Rectal smooth muscle tissue (tissue), 1 donor: Measurements from ENCODE around the gene STRBP.
"Not testable (repeated sequence)": the region's sequence is repeated elsewhere in the genome, so short reads cannot be mapped to it uniquely, and the experiment has no call there.

ENCODE experiments used
- H3K27ac ChIP-seq: one replicate; pipeline ENCODE4 v1.7.0; 2013; ENCODE audit warnings: low read depth, low read length, inconsistent platforms
- H3K27me3 ChIP-seq: one replicate; pipeline ENCODE4 v1.7.0; 2013; ENCODE audit warnings: low read length; ENCODE audit not compliant: control insufficient read depth, insufficient read depth
- H3K36me3 ChIP-seq: one replicate; pipeline ENCODE4 v1.7.0; 2013; ENCODE audit warnings: low read length; ENCODE audit not compliant: control insufficient read depth, insufficient read depth
- H3K4me1 ChIP-seq: one replicate; pipeline ENCODE4 v1.7.0; 2013; ENCODE audit warnings: low read length; ENCODE audit not compliant: control insufficient read depth, insufficient read depth
- H3K4me3 ChIP-seq: one replicate; pipeline ENCODE4 v1.7.0; 2013; ENCODE audit warnings: low read length
- H3K9ac ChIP-seq: one replicate; pipeline ENCODE4 v1.7.0; 2013; ENCODE audit warnings: low read length

STRBP gene

GRCh38 chr9:123206065-123206464 lies 62.3 kb downstream of the STRBP start:
- Histone ChIP-seq H3K4me3 (no peak overlapping the region), H3K9ac (no peak overlapping the region), H3K27me3 (no peaks in the 10 kb centered on the region), H3K27ac (no peak overlapping the region), H3K4me1 (no peaks in the 10 kb centered on the region), H3K36me3 (no peaks in the 10 kb centered on the region)

- Histone ChIP-seq H3K36me3 (no peaks in the 10 kb centered on the region), H3K4me3 (no peak overlapping the region), H3K9ac (no peak overlapping the region), H3K4me1 (no peaks in the 10 kb centered on the region), H3K27ac (no peak overlapping the region), H3K27me3 (no peaks in the 10 kb centered on the region)
These were observed 67.3 kb downstream of the STRBP start for GRCh38 chr9:123201083-123201482.

GRCh38 chr9:123200469-123200868 lies 67.9 kb downstream of the STRBP start:
- H3K9ac ChIP-seq, H3K36me3 ChIP-seq, H3K4me3 ChIP-seq, H3K4me1 ChIP-seq, H3K27me3 ChIP-seq, H3K27ac ChIP-seq: not testable (repeated sequence)

GRCh38 chr9:123196124-123196523 lies 72.3 kb downstream of the STRBP start:
- H3K4me1 ChIP-seq, result no peaks in the 10 kb centered on the region
- H3K9ac ChIP-seq, result no peak overlapping the region
- no peak overlapping the region for H3K4me3 ChIP-seq
- no peak overlapping the region for H3K27ac ChIP-seq
- no peaks in the 10 kb centered on the region for H3K27me3 ChIP-seq
- H3K36me3 ChIP-seq, result no peaks in the 10 kb centered on the region

- Histone ChIP-seq H3K27me3 (no peaks in the 10 kb centered on the region), H3K9ac (no peak overlapping the region), H3K4me1 (no peaks in the 10 kb centered on the region), H3K4me3 (no peak overlapping the region), H3K36me3 (no peaks in the 10 kb centered on the region), H3K27ac (no peak overlapping the region)
These were observed 74.4 kb downstream of the STRBP start for GRCh38 chr9:123194023-123194422.

- H3K36me3 ChIP-seq, result no peaks in the 10 kb centered on the region
- no peaks in the 10 kb centered on the region for H3K4me1 ChIP-seq
- no peak overlapping the region for H3K27ac ChIP-seq
- no peak overlapping the region for H3K4me3 ChIP-seq
- no peak overlapping the region for H3K9ac ChIP-seq
- no peaks in the 10 kb centered on the region for H3K27me3 ChIP-seq
These were observed 76.7 kb downstream of the STRBP start for GRCh38 chr9:123191680-123192079.

- Histone ChIP-seq H3K27me3 (no peaks in the 10 kb centered on the region), H3K4me3 (no peak overlapping the region), H3K27ac (no peak overlapping the region), H3K36me3 (no peaks in the 10 kb centered on the region), H3K9ac (no peak overlapping the region), H3K4me1 (no peaks in the 10 kb centered on the region)
These were observed 77.1 kb downstream of the STRBP start for GRCh38 chr9:123191260-123191659.

- no peak overlapping the region for H3K27ac ChIP-seq
These were observed 81.3 kb downstream of the STRBP start for GRCh38 chr9:123187131-123187530.

GRCh38 chr9:123186029-123186428 lies 82.4 kb downstream of the STRBP start:
- not testable (repeated sequence) for H3K9ac ChIP-seq, H3K4me1 ChIP-seq, H3K36me3 ChIP-seq, H3K27ac ChIP-seq, H3K27me3 ChIP-seq, H3K4me3 ChIP-seq

More at GRCh38 chr9:123187131-123187530, 81.3 kb downstream of the STRBP start:
- Histone ChIP-seq H3K4me1 (no peaks in the 10 kb centered on the region), H3K9ac (no peak overlapping the region), H3K4me3 (no peak overlapping the region), H3K36me3 (no peaks in the 10 kb centered on the region), H3K27me3 (no peaks in the 10 kb centered on the region)

- H3K4me3 ChIP-seq, result no peak overlapping the region
- H3K36me3 ChIP-seq, result peaks cover 3% of the 10 kb centered on the region
- no peaks in the 10 kb centered on the region for H3K27me3 ChIP-seq
- H3K9ac ChIP-seq, result no peak overlapping the region
- H3K27ac ChIP-seq, result no peak overlapping the region
- no peaks in the 10 kb centered on the region for H3K4me1 ChIP-seq
These were observed 91.4 kb downstream of the STRBP start for GRCh38 chr9:123176949-123177348.

- H3K9ac ChIP-seq, result no peak overlapping the region
These were observed 92.3 kb downstream of the STRBP start for GRCh38 chr9:123175854-123176629.

GRCh38 chr9:123174887-123175518 lies 93.4 kb downstream of the STRBP start:
- H3K4me3 ChIP-seq, result no peak overlapping the region
- no peak overlapping the region for H3K27ac ChIP-seq
- H3K9ac ChIP-seq, result no peak overlapping the region

More at GRCh38 chr9:123175854-123176629, 92.3 kb downstream of the STRBP start:
- Histone ChIP-seq H3K4me3 (no peak overlapping the region), H3K36me3 (peaks cover 3% of the 10 kb centered on the region), H3K27me3 (no peaks in the 10 kb centered on the region), H3K4me1 (no peaks in the 10 kb centered on the region), H3K27ac (no peak overlapping the region)

GRCh38 chr9:123174079-123174478 lies 94.3 kb downstream of the STRBP start:
- Histone ChIP-seq H3K27me3 (no peaks in the 10 kb centered on the region), H3K9ac (no peak overlapping the region), H3K4me1 (no peaks in the 10 kb centered on the region), H3K36me3 (peaks cover 3% of the 10 kb centered on the region), H3K27ac (no peak overlapping the region), H3K4me3 (no peak overlapping the region)

More at GRCh38 chr9:123174887-123175518, 93.4 kb downstream of the STRBP start:
- no peaks in the 10 kb centered on the region for H3K27me3 ChIP-seq
- H3K36me3 ChIP-seq, result peaks cover 3% of the 10 kb centered on the region
- H3K4me1 ChIP-seq, result no peaks in the 10 kb centered on the region
